Neural progenitor cell (in vitro differentiated cells): ENCODE results near the gene TPM3. TPM values are rescaled to one million over a fixed set of nuclear protein-coding genes. Genes with fewer than 3 reads are reported as not detected.

ENCODE experiments used
- DNase-seq: peaks from one replicate; pipeline ENCODE4 v3.0.0-alpha.2; 2016; ENCODE audit warnings: low spot score
- H2AFZ ChIP-seq: fragments of 200-600 bp; sonication (generic); replicated peaks from 2 replicates; pipeline ENCODE4 v1.6.1; 2016; ENCODE audit warnings: antibody characterized with exemption
- H3F3A ChIP-seq: fragments of 200-600 bp; sonication (generic); 2 replicates; pipeline ENCODE4 v1.6.1; 2016; ENCODE audit warnings: antibody characterized with exemption, low read depth
- H3K27ac ChIP-seq: fragments of 200-600 bp; sonication (generic); 2 replicates; pipeline ENCODE4 v1.5.1; 2016; ENCODE audit warnings: mild to moderate bottlenecking
- H3K27me3 ChIP-seq: fragments of 200-600 bp; sonication (generic); 2 replicates; pipeline ENCODE4 v1.6.1; 2016; ENCODE audit warnings: mild to moderate bottlenecking, moderate library complexity
- H3K36me3 ChIP-seq: fragments of 200-600 bp; sonication (generic); 2 replicates; pipeline ENCODE4 v1.5.1; 2016
- H3K4me1 ChIP-seq: fragments of 200-600 bp; sonication (generic); 2 replicates; pipeline ENCODE4 v1.6.1; 2016; ENCODE audit warnings: mixed run types
- H3K4me2 ChIP-seq: fragments of 200-600 bp; sonication (generic); 2 replicates; pipeline ENCODE4 v1.6.1; 2016
- H3K4me3 ChIP-seq: fragments of 200-600 bp; sonication (generic); 2 replicates; pipeline ENCODE4 v1.5.1; 2016
- H3K79me2 ChIP-seq: fragments of 200-600 bp; sonication (generic); 2 replicates; pipeline ENCODE4 v1.6.1; 2016; ENCODE audit warnings: low read depth
- H3K9ac ChIP-seq: fragments of 200-600 bp; sonication (generic); 2 replicates; pipeline ENCODE4 v1.6.1; 2016
- H3K9me3 ChIP-seq: fragments of 200-600 bp; sonication (generic); 2 replicates; pipeline ENCODE4 v1.5.1; 2016; ENCODE audit warnings: low read depth
- H4K20me1 ChIP-seq: fragments of 200-600 bp; sonication (generic); 2 replicates; pipeline ENCODE4 v1.6.1; 2016; ENCODE audit warnings: low read depth
- H3K27ac Mint-ChIP-seq: 3 replicates; pipeline ENCODE4 v1.8.0; 2021; ENCODE audit warnings: mixed read lengths
- H3K27me3 Mint-ChIP-seq: 2 replicates; pipeline ENCODE4 v1.8.0; 2022; ENCODE audit warnings: low read depth, mild to moderate bottlenecking, inconsistent platforms, moderate library complexity, mixed read lengths; ENCODE audit not compliant: insufficient read depth
- H3K36me3 Mint-ChIP-seq: 3 replicates; pipeline ENCODE4 v1.8.0; 2021; ENCODE audit warnings: mixed read lengths
- H3K4me1 Mint-ChIP-seq: 3 replicates; pipeline ENCODE4 v1.8.0; 2021; ENCODE audit warnings: mixed read lengths
- H3K4me3 Mint-ChIP-seq: 3 replicates; pipeline ENCODE4 v1.8.0; 2021; ENCODE audit warnings: mild to moderate bottlenecking, moderate library complexity, mixed read lengths
- H3K9me3 Mint-ChIP-seq: 3 replicates; pipeline ENCODE4 v1.8.0; 2020; ENCODE audit warnings: mixed read lengths
- EZH2 ChIP-seq: fragments of 200-600 bp; sonication (generic); IDR thresholded peaks from 2 replicates; pipeline ENCODE4 v1.6.1; 2017; ENCODE audit warnings: antibody characterized with exemption, mild to moderate bottlenecking, moderate library complexity
- EZH2phosphoT487 ChIP-seq: fragments of 200-600 bp; sonication (generic); IDR thresholded peaks from 2 replicates; pipeline ENCODE4 v1.6.1; 2017; ENCODE audit warnings: antibody characterized with exemption
- total RNA-seq: library from RNA; depleted of rRNA; stranded (reverse); fragments of >200 nt; gene quantifications from 2 replicates; pipeline ENCODE4 v1.2.3, GENCODE V29; 2015; ENCODE audit warnings: low replicate concordance
- TF ChIP-seq, protein P1 (sequence below): fragments of 200-600 bp; sonication (generic); IDR thresholded peaks from 2 replicates; pipeline ENCODE4 v1.5.1; 2017; ENCODE audit warnings: antibody characterized with exemption, mild to moderate bottlenecking

Gene TPM3
- total RNA-seq, 1 donor from 2014 or later: 596 TPM

DNA sequence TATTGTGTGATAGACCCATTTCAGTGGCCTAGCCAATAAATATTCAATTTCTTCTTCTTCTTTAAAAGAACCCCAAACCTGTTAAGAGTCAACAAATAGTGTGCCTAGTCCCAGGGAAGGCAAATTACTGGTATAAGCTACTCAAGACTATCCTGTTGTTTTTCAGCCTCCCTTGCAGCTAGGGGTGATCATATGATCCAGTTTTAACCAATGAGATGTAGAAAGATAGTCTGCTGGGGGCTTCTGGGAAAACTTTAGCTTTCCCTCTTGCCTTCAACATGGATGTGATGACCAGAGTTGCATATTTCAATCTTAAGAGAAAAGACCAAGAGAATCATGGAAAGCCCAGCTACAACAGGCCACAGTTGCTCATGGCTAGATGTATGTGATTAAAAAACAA is 32.3 kb downstream of the TPM3 start:
- H3K9ac ChIP-seq: no peak overlapping the region
- peaks cover 23% of the 10 kb centered on the region for H3K36me3 ChIP-seq
- H3K27ac ChIP-seq: no peak overlapping the region
- H3K4me3 ChIP-seq: no peak overlapping the region
- peaks cover 24% of the 10 kb centered on the region for H3F3A ChIP-seq
- peaks cover 15% of the 10 kb centered on the region for H3K4me1 Mint-ChIP-seq
- no peaks in the 10 kb centered on the region for H3K27me3 ChIP-seq
- H3K27me3 Mint-ChIP-seq: peaks cover under 1% of the 10 kb centered on the region
- no peak overlapping the region for H2AFZ ChIP-seq
- H3K4me1 ChIP-seq: peaks cover 11% of the 10 kb centered on the region
- H3K79me2 ChIP-seq: peaks cover 11% of the 10 kb centered on the region
- H3K9me3 Mint-ChIP-seq: no peaks in the 10 kb centered on the region
- H3K27ac Mint-ChIP-seq: no peak overlapping the region
- H3K9me3 ChIP-seq: no peaks in the 10 kb centered on the region
- H3K4me3 Mint-ChIP-seq: no peak overlapping the region
- no peak for DNase-seq
- no peak for TF ChIP-seq EZH2phosphoT487
- H3K36me3 Mint-ChIP-seq: peaks cover 38% of the 10 kb centered on the region
- H4K20me1 ChIP-seq: no peaks in the 10 kb centered on the region
- H3K4me2 ChIP-seq: no peak overlapping the region

DNA sequence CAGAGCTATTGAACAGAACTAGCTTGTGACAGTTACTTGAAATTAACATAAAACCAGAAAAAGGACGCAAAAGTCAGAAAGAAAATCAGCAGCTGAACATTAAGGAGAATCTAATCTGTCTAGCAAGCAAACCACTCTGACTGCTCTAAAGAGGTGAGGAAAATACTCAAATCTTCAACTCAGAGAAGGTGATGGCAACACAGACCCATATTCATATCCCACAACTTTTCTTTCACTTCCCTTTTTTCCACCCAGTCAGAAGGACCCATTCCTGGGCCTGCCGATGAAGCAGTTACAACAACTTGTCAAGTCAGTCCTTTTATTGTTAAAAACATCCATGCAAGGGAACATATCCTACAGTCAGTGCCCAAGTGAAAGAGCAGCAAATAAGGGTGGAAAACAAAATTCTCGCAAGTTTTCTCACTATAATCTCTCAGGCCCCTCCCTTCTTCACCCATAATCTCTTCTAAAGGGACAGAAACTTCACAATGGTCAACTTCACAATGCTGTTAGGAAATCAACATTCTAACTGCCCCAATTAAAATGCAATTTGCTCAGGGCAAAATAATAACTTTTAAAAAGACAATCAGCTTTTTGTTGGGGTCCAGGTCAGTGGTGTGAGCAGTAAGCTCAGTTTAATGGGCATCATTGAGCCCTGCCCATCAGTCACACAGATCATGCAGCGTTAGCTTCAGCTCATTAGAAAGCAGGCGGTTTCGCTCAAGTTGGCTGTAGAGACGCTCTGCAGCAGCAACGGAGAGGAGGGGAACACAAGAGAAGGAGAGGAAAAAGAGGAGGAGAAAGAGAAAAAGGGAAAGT is 33.4 kb downstream of the TPM3 start:
- H3K36me3 ChIP-seq: peaks cover 21% of the 10 kb centered on the region
- Mint-ChIP-seq H3K27me3 (peaks cover 4% of the 10 kb centered on the region), H3K4me1 (peaks cover 15% of the 10 kb centered on the region), H3K9me3 (no peaks in the 10 kb centered on the region), H3K27ac (no peak overlapping the region), H3K4me3 (no peak overlapping the region), H3K36me3 (peaks cover 32% of the 10 kb centered on the region)
- no peak for TF ChIP-seq EZH2phosphoT487
- TF ChIP-seq, protein P1, sequence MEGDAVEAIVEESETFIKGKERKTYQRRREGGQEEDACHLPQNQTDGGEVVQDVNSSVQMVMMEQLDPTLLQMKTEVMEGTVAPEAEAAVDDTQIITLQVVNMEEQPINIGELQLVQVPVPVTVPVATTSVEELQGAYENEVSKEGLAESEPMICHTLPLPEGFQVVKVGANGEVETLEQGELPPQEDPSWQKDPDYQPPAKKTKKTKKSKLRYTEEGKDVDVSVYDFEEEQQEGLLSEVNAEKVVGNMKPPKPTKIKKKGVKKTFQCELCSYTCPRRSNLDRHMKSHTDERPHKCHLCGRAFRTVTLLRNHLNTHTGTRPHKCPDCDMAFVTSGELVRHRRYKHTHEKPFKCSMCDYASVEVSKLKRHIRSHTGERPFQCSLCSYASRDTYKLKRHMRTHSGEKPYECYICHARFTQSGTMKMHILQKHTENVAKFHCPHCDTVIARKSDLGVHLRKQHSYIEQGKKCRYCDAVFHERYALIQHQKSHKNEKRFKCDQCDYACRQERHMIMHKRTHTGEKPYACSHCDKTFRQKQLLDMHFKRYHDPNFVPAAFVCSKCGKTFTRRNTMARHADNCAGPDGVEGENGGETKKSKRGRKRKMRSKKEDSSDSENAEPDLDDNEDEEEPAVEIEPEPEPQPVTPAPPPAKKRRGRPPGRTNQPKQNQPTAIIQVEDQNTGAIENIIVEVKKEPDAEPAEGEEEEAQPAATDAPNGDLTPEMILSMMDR: no peak
- TF ChIP-seq EZH2: no peak
- no peak overlapping the region for H3K4me3 ChIP-seq
- peaks cover 11% of the 10 kb centered on the region for H3K79me2 ChIP-seq
- H3K27me3 ChIP-seq: no peaks in the 10 kb centered on the region
- H3K27ac ChIP-seq: peak overlapping the region; percentile 61
- no peak for DNase-seq
- peaks cover 11% of the 10 kb centered on the region for H3K4me1 ChIP-seq
- no peaks in the 10 kb centered on the region for H3K9me3 ChIP-seq
- no peak overlapping the region for H3K4me2 ChIP-seq
- peaks cover 24% of the 10 kb centered on the region for H3F3A ChIP-seq
- H4K20me1 ChIP-seq: no peaks in the 10 kb centered on the region
- H2AFZ ChIP-seq: no peak overlapping the region
- no peak overlapping the region for H3K9ac ChIP-seq

DNA sequence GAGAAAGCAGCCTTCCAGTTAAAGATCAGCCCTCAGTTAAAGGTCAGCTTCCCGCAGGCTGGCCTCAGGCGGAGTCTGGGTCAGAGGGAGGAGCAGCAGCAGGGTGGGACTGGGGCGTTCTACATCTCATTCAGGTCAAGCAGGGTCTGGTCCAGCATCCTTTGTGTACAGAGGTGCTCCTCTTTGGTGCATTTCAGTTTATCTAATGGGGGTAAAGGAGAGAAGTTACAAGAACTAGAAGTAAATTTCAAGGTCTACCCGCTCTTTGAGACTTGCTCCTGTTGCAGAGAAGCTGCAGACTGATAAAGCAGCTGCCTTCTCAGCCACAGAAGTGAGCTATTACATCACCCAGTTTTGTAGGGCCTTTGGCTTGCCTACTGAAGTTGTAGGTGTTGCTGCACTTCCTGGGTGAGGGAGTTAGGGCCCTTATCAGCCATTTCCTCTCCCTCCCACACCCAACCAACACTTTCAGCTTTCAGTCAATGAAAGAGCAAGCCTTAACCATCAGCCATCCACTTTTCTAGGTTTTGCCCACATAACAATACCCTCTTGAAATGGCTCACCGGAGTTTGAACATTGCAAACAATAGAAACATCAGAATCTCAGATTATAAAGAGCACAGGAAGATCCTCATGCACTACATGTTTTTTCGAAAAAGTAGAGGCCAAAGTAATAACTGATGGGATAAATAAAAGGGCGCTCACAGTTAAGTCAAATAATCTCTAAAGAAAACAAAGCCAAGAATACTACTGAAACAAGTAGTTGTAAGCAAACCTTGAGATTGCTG is 34.2 kb downstream of the TPM3 start:
- H3K36me3 ChIP-seq: peaks cover 21% of the 10 kb centered on the region
- peaks cover 4% of the 10 kb centered on the region for H3K27me3 Mint-ChIP-seq
- no peak overlapping the region for H3K4me3 ChIP-seq
- no peak overlapping the region for H2AFZ ChIP-seq
- H3K4me1 Mint-ChIP-seq: peaks cover 15% of the 10 kb centered on the region
- H3K9ac ChIP-seq: no peak overlapping the region
- peak overlapping the region; percentile 61 for H3K27ac ChIP-seq
- H4K20me1 ChIP-seq: no peaks in the 10 kb centered on the region
- peaks cover 25% of the 10 kb centered on the region for H3K36me3 Mint-ChIP-seq
- peaks cover 11% of the 10 kb centered on the region for H3K4me1 ChIP-seq
- H3K9me3 Mint-ChIP-seq: no peaks in the 10 kb centered on the region
- H3K4me2 ChIP-seq: no peak overlapping the region
- no peak overlapping the region for H3K4me3 Mint-ChIP-seq
- H3K79me2 ChIP-seq: peaks cover 11% of the 10 kb centered on the region
- TF ChIP-seq EZH2: no peak
- TF ChIP-seq, protein P1: no peak
- TF ChIP-seq EZH2phosphoT487: no peak
- peaks cover 24% of the 10 kb centered on the region for H3F3A ChIP-seq
- H3K27ac Mint-ChIP-seq: peak overlapping the region; percentile 80
- no peaks in the 10 kb centered on the region for H3K27me3 ChIP-seq
- peak; percentile 7 for DNase-seq
- H3K9me3 ChIP-seq: no peaks in the 10 kb centered on the region
